Brain microvascular endothelial cell (primary cell): ENCODE results near the gene ITPKC.

Source experiments
- DNase-seq: peaks from one replicate; pipeline ENCODE4 v3.0.0-alpha.2; 2020
- H3K27ac ChIP-seq: fragments of 250-450 bp; sonication (Bioruptor Pico); 2 replicates; pipeline ENCODE4 v1.5.1; 2020; ENCODE audit warnings: mild to moderate bottlenecking, moderate library complexity
- H3K27me3 ChIP-seq: fragments of 250-450 bp; sonication (Bioruptor Pico); replicated peaks from 2 replicates; pipeline ENCODE4 v1.5.1; 2020; ENCODE audit warnings: mild to moderate bottlenecking
- H3K36me3 ChIP-seq: fragments of 250-450 bp; sonication (Bioruptor Pico); replicated peaks from 2 replicates; pipeline ENCODE4 v1.5.1; 2020; ENCODE audit warnings: mild to moderate bottlenecking
- H3K4me3 ChIP-seq: 2 replicates; pipeline ENCODE4 v1.5.1; 2011; ENCODE audit warnings: low read depth, mild to moderate bottlenecking, control low read depth, low read length, moderate library complexity
- CTCF ChIP-seq: IDR thresholded peaks from 2 replicates; pipeline ENCODE4 v1.5.1; 2011; ENCODE audit warnings: low read depth, mild to moderate bottlenecking, moderate library complexity, low read length, control low read depth, inconsistent platforms; ENCODE audit errors: missing control alignments
- in situ Hi-C: cut with HindIII; loops from 2 replicates; pipeline ENCODE4 v1.10.0; 2017; ENCODE audit warnings: low sequenced_read_pairs, low pct_ligation_motif_present

ITPKC gene

GRCh38 chr19:40742886-40743285 is 26.0 kb downstream of the ITPKC start:
- no peak overlapping the region for H3K27ac ChIP-seq
- no peak for TF ChIP-seq CTCF
- in situ Hi-C loops: no loop called here
- H3K4me3 ChIP-seq: no peak overlapping the region
- no peaks in the 10 kb centered on the region for H3K27me3 ChIP-seq
- DNase-seq: no peak
- H3K36me3 ChIP-seq: peaks cover 12% of the 10 kb centered on the region

- Histone ChIP-seq H3K4me3 (no peak overlapping the region), H3K27me3 (no peaks in the 10 kb centered on the region), H3K36me3 (peaks cover 9% of the 10 kb centered on the region), H3K27ac (no peak overlapping the region)
- no peak for DNase-seq
- in situ Hi-C loops: no loop called here
- no peak for TF ChIP-seq CTCF
Observed at GRCh38 chr19:40743926-40744325, 27.0 kb downstream of the ITPKC start.

- in situ Hi-C loops: no loop called here
- no peak overlapping the region for H3K27ac ChIP-seq
Observed at GRCh38 chr19:40744554-40745401, 27.9 kb downstream of the ITPKC start.

GRCh38 chr19:40745402-40745780 is 28.5 kb downstream of the ITPKC start:
- Histone ChIP-seq H3K4me3 (no peak overlapping the region), H3K27me3 (no peaks in the 10 kb centered on the region), H3K27ac (peak overlapping the region; percentile 43), H3K36me3 (no peaks in the 10 kb centered on the region)
- TF ChIP-seq CTCF: no peak
- in situ Hi-C loops: no loop called here
- peak; percentile 39 for DNase-seq

More at GRCh38 chr19:40744554-40745401, 27.9 kb downstream of the ITPKC start:
- TF ChIP-seq CTCF: no peak
- Histone ChIP-seq H3K36me3 (peaks cover 4% of the 10 kb centered on the region), H3K27me3 (no peaks in the 10 kb centered on the region), H3K4me3 (no peak overlapping the region)
- no peak for DNase-seq

- Histone ChIP-seq H3K4me3 (no peak overlapping the region), H3K27me3 (no peaks in the 10 kb centered on the region), H3K27ac (no peak overlapping the region), H3K36me3 (no peaks in the 10 kb centered on the region)
- TF ChIP-seq CTCF: no peak
- in situ Hi-C loops: no loop called here
- no peak for DNase-seq
Observed at GRCh38 chr19:40747536-40747935, 30.6 kb downstream of the ITPKC start.
